Gastrocnemius medialis (tissue), 4 donors: ENCODE measurements around the gene ALG6.
"Not testable (repeated sequence)": the region's sequence is repeated elsewhere in the genome, so short reads cannot be mapped to it uniquely, and the experiment has no call there.

Experiments
- POLR2A ChIP-seq, 2 donors: fragments of 450-650 bp; IDR thresholded peaks; one replicate each; pipeline ENCODE4 v1.6.1; 2017; ENCODE audit warnings: antibody characterized with exemption in 2 of 2, mild to moderate bottlenecking in 2 of 2, moderate library complexity in 2 of 2
- TF ChIP-seq, protein P1 (sequence below), 5 experiments: fragments of 450-650 bp in 3 of 5; fragments of 200-600 bp in 2 of 5; sonication (generic) in 2 of 5; IDR thresholded peaks in 4 of 5; conservative IDR thresholded peaks in 1 of 5; 1 replicate in 4 of 5; 2 replicates in 1 of 5; pipeline ENCODE4 v1.5.1; 2016 to 2019; ENCODE audit warnings: antibody characterized with exemption in 5 of 5, mild to moderate bottlenecking in 3 of 5, moderate library complexity in 3 of 5

DNA sequence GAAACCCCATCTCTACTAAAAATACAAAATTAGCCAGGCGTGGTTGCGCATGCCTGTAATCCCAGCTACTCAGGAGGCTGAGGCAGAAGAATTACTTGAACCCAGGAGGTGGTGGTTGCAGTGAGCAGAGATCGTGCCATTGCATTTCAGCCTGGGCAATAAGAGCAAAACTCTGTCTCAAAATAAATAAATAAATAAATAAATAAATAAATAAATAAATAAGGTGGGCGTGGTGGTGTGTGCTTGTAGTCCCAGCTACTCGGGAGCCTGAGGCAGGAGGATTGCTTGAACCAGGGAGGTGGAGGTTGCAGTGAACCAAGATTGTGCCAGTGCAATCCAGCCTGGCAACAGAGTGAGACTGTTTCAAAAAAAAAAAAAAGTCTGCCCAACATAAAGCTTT, 101.3 kb downstream of the ALG6 start:
- TF ChIP-seq, protein P1, sequence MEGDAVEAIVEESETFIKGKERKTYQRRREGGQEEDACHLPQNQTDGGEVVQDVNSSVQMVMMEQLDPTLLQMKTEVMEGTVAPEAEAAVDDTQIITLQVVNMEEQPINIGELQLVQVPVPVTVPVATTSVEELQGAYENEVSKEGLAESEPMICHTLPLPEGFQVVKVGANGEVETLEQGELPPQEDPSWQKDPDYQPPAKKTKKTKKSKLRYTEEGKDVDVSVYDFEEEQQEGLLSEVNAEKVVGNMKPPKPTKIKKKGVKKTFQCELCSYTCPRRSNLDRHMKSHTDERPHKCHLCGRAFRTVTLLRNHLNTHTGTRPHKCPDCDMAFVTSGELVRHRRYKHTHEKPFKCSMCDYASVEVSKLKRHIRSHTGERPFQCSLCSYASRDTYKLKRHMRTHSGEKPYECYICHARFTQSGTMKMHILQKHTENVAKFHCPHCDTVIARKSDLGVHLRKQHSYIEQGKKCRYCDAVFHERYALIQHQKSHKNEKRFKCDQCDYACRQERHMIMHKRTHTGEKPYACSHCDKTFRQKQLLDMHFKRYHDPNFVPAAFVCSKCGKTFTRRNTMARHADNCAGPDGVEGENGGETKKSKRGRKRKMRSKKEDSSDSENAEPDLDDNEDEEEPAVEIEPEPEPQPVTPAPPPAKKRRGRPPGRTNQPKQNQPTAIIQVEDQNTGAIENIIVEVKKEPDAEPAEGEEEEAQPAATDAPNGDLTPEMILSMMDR (IDR thresholded peaks at IDR 0.05 in 4 of 5, conservative IDR thresholded peaks at IDR 0.05 in 1 of 5) = not testable (repeated sequence)
- TF ChIP-seq POLR2A (IDR thresholded peaks at IDR 0.05) = not testable (repeated sequence)
